Vein endothelial cell (primary cell): ENCODE results near the gene USP11. TPM values are rescaled to one million over a fixed set of nuclear protein-coding genes. Genes with fewer than 3 reads are reported as not detected.

Experiments used
- small RNA-seq: library from RNA; depleted of rRNA; stranded (forward); fragments of <200 nt; gene quantifications from one replicate; pipeline ENCODE3, GENCODE V24; 2012
- total RNA-seq: library from RNA; depleted of rRNA; stranded (reverse); fragments of >200 nt; gene quantifications from 2 replicates; pipeline ENCODE4 v1.2.3, GENCODE V29; 2012

The USP11 gene
- 21.7 and 33.0 TPM in 2 replicates for total RNA-seq

DNA sequence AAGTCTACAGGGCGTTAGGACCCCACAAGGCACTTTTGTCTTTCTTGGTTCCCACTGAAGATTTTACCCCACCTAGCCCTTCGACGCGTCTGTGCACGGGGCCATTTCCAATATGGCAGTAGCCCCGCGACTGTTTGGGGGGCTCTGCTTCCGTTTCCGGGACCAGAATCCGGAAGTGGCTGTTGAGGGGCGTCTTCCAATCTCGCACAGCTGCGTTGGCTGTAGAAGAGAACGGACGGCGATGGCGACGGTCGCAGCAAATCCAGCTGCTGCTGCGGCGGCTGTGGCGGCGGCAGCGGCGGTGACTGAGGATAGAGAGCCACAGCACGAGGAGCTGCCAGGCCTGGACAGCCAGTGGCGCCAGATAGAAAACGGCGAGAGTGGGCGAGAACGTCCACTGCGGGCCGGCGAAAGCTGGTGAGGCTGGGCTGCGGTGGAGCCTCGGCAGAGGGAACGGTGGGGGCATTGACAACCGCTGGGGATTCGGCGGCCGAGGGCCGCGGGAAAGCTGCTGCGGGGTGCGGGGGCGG lies at the start of gene USP11:
USP11 (plus strand) TSS at position 207 of the 530 bp plus-strand sequence; CDS start at position 242, 35 bp downstream.

DNA sequence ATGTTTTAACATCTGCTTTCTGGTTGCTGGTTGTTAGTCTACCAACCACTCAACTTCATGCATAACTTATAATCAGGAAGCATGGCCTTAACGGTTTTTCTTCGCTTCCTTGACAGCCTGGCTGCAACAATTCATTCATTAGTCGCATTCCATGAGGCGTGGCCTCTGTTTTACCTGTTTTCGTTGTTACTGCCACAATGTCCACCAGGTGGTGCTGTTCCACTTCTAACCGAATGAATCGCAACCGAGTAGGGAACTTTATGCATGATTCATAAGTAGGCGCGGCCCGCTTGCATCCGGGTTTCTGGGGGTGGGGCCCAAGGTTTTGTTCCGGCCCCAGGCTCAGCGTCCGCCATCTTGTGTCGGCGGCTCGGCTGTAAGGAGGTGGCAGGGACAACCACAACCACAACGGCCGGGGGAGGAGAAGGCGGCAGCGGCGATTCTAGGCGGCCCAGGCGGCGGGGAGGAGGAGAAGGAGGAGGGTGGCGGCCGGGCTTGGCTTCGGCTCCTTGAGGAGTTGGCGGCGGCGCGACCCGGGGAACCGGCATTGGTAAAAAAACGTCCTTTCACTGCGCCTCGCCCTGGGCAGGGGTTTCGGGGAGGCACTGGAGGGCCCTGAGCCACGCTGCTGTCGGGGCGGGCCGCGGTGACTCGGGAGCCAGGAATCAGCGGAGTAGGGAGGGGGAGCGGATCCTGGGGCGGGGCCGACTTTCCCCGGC lies 39.2 kb upstream of the USP11 start, which contains the start of gene UBA1:
UBA1 (plus strand) TSS at position 355 of the 719 bp plus-strand sequence. CDS start 4,974 bp downstream, outside the sequence.

DNA sequence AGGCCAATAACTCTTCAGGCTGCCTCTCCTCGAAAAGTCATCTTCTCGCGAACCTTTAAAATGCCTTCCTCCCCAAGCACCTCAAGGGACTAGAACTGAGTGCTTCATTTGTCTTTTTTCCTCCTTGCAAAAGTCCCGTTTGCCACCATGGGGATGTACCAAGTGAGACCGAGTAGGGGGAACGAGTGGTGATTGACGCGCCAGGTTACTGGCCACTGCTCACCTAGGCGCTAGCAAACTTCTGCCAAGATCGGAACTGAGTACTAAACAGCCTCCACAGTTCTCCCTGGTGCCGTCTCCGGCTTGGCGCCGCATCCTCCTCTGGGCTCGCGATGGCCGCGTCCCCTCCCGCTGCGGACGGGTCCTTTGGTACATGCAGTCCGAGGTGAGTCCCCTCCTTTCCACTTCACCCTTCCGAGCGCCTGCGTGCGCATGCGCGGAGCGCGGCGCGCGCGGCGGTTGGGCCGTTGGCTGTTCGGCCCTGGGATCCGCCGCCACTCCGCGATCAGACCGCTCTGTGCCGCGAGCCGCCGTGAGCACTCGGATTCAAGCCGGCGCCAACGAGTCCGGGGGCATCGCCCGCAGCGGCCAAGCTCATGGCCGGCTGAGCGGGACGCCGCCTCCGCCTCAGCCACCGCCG lies 14.4 kb upstream of the USP11 start, which contains the start of gene CDK16:
CDK16 (plus strand) TSS at position 402 of the 640 bp plus-strand sequence. CDS start 4,877 bp downstream, outside the sequence.

Small RNA genes within 50 kb of the gene (small RNA-seq; reads per million reads assigned to genes)
- gene RN7SL785P: not detected

Other genes with a start within 250 kb of the USP11 start
- gene RGN, start 154.6 kb upstream of the USP11 start, total RNA-seq: 0.33 and 0.57 TPM in 2 replicates
- 45.4 and 54.9 TPM in 2 replicates for gene NDUFB11, start 88.3 kb upstream of the USP11 start, total RNA-seq
- gene RBM10, start 87.8 kb upstream of the USP11 start, total RNA-seq: 50.0 and 67.3 TPM in 2 replicates
- gene UBA1, start 39.2 kb upstream of the USP11 start, total RNA-seq: 198 and 215 TPM in 2 replicates
- 99.8 and 126 TPM in 2 replicates for gene CDK16, start 14.3 kb upstream of the USP11 start, total RNA-seq
- under 0.01 TPM in 1 of 2 replicates, not detected in the other for gene ZNF157, start 137.6 kb downstream of the USP11 start, total RNA-seq